ENCODE measurements around the gene BCL7B.
"Not testable (repeated sequence)": the region's sequence is repeated elsewhere in the genome, so short reads cannot be mapped to it uniquely, and the experiment has no call there.

DNA sequence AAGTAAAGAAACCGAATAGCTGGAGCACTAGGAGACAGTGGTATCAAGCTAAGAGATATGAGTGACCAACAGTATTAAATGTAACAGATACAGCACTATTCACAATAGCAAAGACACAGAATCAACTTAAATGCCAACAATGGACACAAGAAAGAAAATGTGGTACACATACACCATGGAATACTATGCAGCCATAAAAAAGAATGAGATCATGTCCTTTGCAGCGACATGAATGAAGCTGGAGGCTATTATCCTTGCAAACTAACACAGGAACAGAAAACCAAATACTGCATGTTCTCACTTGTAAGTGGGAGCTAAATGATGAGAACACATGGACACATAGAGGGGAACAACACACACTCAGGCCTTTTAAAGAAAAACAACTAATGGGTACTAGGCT lies 62.0 kb downstream of the BCL7B start:
- TF ChIP-seq, protein P1, sequence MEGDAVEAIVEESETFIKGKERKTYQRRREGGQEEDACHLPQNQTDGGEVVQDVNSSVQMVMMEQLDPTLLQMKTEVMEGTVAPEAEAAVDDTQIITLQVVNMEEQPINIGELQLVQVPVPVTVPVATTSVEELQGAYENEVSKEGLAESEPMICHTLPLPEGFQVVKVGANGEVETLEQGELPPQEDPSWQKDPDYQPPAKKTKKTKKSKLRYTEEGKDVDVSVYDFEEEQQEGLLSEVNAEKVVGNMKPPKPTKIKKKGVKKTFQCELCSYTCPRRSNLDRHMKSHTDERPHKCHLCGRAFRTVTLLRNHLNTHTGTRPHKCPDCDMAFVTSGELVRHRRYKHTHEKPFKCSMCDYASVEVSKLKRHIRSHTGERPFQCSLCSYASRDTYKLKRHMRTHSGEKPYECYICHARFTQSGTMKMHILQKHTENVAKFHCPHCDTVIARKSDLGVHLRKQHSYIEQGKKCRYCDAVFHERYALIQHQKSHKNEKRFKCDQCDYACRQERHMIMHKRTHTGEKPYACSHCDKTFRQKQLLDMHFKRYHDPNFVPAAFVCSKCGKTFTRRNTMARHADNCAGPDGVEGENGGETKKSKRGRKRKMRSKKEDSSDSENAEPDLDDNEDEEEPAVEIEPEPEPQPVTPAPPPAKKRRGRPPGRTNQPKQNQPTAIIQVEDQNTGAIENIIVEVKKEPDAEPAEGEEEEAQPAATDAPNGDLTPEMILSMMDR (optimal IDR thresholded peaks at IDR 0.05 in 1 of 3, IDR thresholded peaks at IDR 0.05 in 1 of 3, conservative IDR thresholded peaks at IDR 0.05 in 1 of 3; ENCODE audit: extremely low read depth in 1 of 3, insufficient read depth in 2 of 3, low read length in 3 of 3) = not testable (repeated sequence)
- not testable (repeated sequence) for TF ChIP-seq EZH2 (IDR thresholded peaks at IDR 0.05; ENCODE audit: low read length)
